GM12873 (cell line): ENCODE data around the gene ABHD4.

ENCODE experiments used
- CTCF ChIP-seq: IDR thresholded peaks from 2 replicates; pipeline ENCODE4 v1.5.1; 2012; ENCODE audit warnings: low read depth, mild to moderate bottlenecking, moderate library complexity, low read length, control low read depth; ENCODE audit not compliant: insufficient read depth; ENCODE audit errors: missing control alignments

ABHD4 gene

GRCh38 chr14:22589096-22589839, 8.8 kb upstream of the ABHD4 start, which contains the start of gene DAD1:
Gene DAD1, minus strand, starts transcription at chr14:22589224. Its CDS starts 67 bp downstream, at chr14:22589157.
- TF ChIP-seq CTCF, result no peak

GRCh38 chr14:22593189-22593588, 4.9 kb upstream of the ABHD4 start:
- TF ChIP-seq CTCF, result no peak

GRCh38 chr14:22593601-22594000, 4.5 kb upstream of the ABHD4 start:
- TF ChIP-seq CTCF, result no peak

- TF ChIP-seq CTCF, result no peak
These were observed 3.9 kb upstream of the ABHD4 start for GRCh38 chr14:22594156-22594716.

GRCh38 chr14:22596354-22596879, 1.7 kb upstream of the ABHD4 start:
- no peak for TF ChIP-seq CTCF

GRCh38 chr14:22597265-22597664, 835 bp upstream of the ABHD4 start:
- no peak for TF ChIP-seq CTCF

- no peak for TF ChIP-seq CTCF
These were observed 365 bp upstream of the ABHD4 start for GRCh38 chr14:22597771-22598098.
